BLaER1 treated with 17β-estradiol and CSF1 and Interleukin-3, amounts not matched to agents 10 nM and 100 nM (cell line): Measurements from ENCODE around the gene HOXD9.
A peak's percentile ranks its signal among the peaks of the same experiment; 100 is the strongest.

Experiments used
- H3K27ac ChIP-seq, 11 experiments: shearing (Covaris generic); formaldehyde crosslinking; 2 replicates each; pipeline ENCODE4 v1.8.1; 2022
- H3K27me3 ChIP-seq, 11 experiments: shearing (Covaris generic); formaldehyde crosslinking; 2 replicates each; pipeline ENCODE4 v1.8.1; 2022
- H3K36me3 ChIP-seq, 11 experiments: shearing (Covaris generic); formaldehyde crosslinking; 2 replicates each; pipeline ENCODE4 v1.8.1; 2022
- H3K4me1 ChIP-seq, 10 experiments: shearing (Covaris generic); formaldehyde crosslinking; 2 replicates each; pipeline ENCODE4 v1.8.1; 2022
- H3K4me2 ChIP-seq, 11 experiments: shearing (Covaris generic); formaldehyde crosslinking; 2 replicates each; pipeline ENCODE4 v1.8.1; 2022
- H3K4me3 ChIP-seq, 10 experiments: shearing (Covaris generic); formaldehyde crosslinking; 2 replicates each; pipeline ENCODE4 v1.8.1; 2022
- H3K9ac ChIP-seq, 11 experiments: shearing (Covaris generic); formaldehyde crosslinking; 2 replicates each; pipeline ENCODE4 v1.8.1; 2022
- H3K9me3 ChIP-seq, 11 experiments: shearing (Covaris generic); formaldehyde crosslinking; replicated peaks in 1 of 11; 2 replicates each; pipeline ENCODE4 v1.8.1; 2022
- H4K20me1 ChIP-seq, 11 experiments: shearing (Covaris generic); formaldehyde crosslinking; 2 replicates each; pipeline ENCODE4 v1.8.1; 2022
- Cebpa-rat ChIP-seq, 11 experiments: shearing (Covaris generic); IDR thresholded peaks; 2 replicates each; pipeline ENCODE4 v1.8.1; 2022

The HOXD9 gene

DNA sequence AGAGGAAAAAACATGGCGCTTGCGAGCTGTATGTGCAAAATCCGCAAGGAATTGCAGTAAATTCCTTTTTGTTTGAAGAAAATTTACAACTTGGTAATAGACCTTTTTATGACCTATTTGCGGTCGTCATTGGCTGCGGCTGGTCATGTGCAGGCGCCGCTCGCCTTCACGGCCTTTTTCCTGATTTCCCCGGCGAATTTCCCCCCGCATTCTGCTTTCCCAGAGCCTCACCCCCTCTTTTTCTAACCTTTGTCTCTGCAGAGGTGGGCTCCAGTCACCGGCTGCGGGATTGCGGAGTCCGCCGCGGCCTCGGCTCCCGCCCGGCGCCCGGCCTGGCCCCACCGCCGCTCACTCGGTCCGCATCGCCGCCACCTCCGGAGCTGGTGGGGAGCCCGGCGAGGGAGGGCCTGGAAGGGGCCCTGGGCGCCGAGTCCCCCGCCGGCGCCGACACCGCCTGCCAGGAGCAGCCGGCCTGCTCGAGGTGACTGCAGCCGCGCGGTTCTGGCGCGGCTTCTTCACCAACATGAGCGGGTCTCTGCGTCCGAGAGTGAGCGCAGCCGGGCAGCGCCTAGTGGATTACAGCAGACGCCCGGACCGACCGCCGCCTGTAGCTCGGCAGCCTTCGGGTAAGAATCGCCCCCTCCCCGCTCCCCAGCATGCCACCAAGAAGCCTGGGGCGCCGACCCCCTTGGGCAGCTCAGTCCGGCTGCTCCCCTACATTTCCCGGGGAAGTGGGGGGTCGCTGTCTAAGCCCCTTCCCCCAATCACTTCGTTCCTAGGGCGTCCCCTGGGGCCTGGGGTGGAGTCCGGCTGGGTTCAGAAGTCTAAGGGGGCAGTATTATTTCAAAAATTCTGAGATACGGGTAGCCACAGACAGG lies 14.1 kb downstream of the HOXD9 start:
- peaks cover 0 to 17% (median 6%) of the 10 kb centered on the region in 11 experiments; a peak in 4 of 22 replicates for H4K20me1 ChIP-seq
- H3K36me3 ChIP-seq: no peaks in the 10 kb centered on the region
- no peak for TF ChIP-seq Cebpa-rat (IDR thresholded peaks at IDR 0.05)
- peak overlapping the region; percentile 21 to 61 (median 51); a peak in 20 of 22 replicates for H3K4me2 ChIP-seq
- no peak overlapping the region for H3K4me3 ChIP-seq
- peaks cover 10 to 39% (median 25%) of the 10 kb centered on the region in 11 experiments; a peak in 20 of 22 replicates for H3K9me3 ChIP-seq
- no peak overlapping the region for H3K9ac ChIP-seq
- H3K4me1 ChIP-seq: peaks cover 6 to 16% (median 13%) of the 10 kb centered on the region in 10 experiments; a peak in 17 of 20 replicates
- peaks cover 91 to 99% (median 94%) of the 10 kb centered on the region in 11 experiments for H3K27me3 ChIP-seq
- no peak overlapping the region for H3K27ac ChIP-seq

DNA sequence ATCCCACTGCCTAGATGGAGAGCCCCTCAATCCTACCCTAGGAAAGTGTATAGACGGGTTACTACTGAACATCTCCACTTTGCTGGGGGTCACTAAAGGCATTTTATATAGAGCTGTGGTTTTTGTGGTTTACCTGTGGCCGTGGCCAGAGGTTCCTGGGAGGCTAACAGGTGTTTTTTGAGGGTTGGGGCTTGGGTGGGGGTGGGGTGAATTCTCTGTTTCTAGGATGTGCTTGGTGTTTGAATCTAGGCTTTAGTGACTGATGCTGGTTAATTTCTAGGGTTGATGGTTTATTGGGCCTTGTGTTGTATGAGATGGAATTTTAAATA lies 14.7 kb downstream of the HOXD9 start:
- H3K27ac ChIP-seq: no peak overlapping the region
- H3K27me3 ChIP-seq: peaks cover 85 to 95% (median 88%) of the 10 kb centered on the region in 11 experiments
- peaks cover 6 to 16% (median 13%) of the 10 kb centered on the region in 10 experiments; a peak in 17 of 20 replicates for H3K4me1 ChIP-seq
- H3K9ac ChIP-seq: no peak overlapping the region
- peaks cover 0 to 14% (median 6%) of the 10 kb centered on the region in 11 experiments; a peak in 4 of 22 replicates for H4K20me1 ChIP-seq
- no peak overlapping the region for H3K4me3 ChIP-seq
- peaks cover 10 to 39% (median 25%) of the 10 kb centered on the region in 11 experiments; a peak in 20 of 22 replicates for H3K9me3 ChIP-seq
- H3K4me2 ChIP-seq: no peak overlapping the region
- no peaks in the 10 kb centered on the region for H3K36me3 ChIP-seq
- no peak for TF ChIP-seq Cebpa-rat (IDR thresholded peaks at IDR 0.05)

DNA sequence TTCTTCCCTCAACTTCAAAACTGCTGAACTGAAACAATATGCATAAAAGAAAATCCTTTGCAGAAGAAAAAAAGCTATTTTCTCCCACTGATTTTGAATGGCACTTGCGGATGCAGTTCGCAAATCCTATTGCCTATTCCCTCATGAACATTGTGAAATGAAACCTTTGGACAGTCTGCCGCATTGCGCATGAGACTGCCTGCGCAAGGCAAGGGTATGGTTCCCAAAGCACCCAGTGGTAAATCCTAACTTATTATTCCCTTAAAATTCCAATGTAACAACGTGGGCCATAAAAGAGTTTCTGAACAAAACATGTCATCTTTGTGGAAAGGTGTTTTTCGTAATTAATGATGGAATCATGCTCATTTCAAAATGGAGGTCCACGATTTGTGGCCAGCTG lies 15.4 kb downstream of the HOXD9 start:
- no peak overlapping the region for H3K9ac ChIP-seq
- peaks cover 78 to 93% (median 82%) of the 10 kb centered on the region in 11 experiments for H3K27me3 ChIP-seq
- no peak overlapping the region for H3K4me3 ChIP-seq
- H4K20me1 ChIP-seq: peaks cover 0 to 10% (median 0%) of the 10 kb centered on the region in 11 experiments; a peak in 4 of 22 replicates
- peaks cover 10 to 39% (median 25%) of the 10 kb centered on the region in 11 experiments; a peak in 20 of 22 replicates for H3K9me3 ChIP-seq
- peaks cover 6 to 16% (median 13%) of the 10 kb centered on the region in 10 experiments; a peak in 17 of 20 replicates for H3K4me1 ChIP-seq
- no peak overlapping the region for H3K4me2 ChIP-seq
- no peak for TF ChIP-seq Cebpa-rat (IDR thresholded peaks at IDR 0.05)
- H3K36me3 ChIP-seq: no peaks in the 10 kb centered on the region
- H3K27ac ChIP-seq: no peak overlapping the region

DNA sequence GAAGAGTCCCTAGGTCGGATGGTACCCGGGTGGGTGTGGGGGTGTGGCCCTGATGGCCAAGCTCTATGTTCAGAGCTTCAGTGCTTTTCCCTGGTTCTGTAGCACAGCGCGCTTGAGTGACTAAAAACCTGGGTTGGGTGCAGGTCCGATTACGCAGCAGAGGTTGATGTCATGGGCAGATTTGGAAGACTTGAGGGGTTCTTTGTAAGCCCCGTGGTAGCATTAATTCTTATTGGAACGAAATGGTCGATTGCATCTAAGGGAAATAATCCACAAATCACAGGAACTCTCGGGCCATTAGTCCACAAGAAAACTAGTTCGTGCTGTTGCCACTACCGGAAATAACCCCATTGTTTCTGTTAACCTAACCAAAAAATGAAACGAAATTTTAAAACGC lies 16.0 kb downstream of the HOXD9 start:
- Histone ChIP-seq H3K4me3 (no peak overlapping the region), H4K20me1 (peaks cover 0 to 10% (median 0%) of the 10 kb centered on the region in 11 experiments; a peak in 3 of 22 replicates), H3K4me1 (peaks cover 6 to 16% (median 13%) of the 10 kb centered on the region in 10 experiments; a peak in 17 of 20 replicates), H3K36me3 (no peaks in the 10 kb centered on the region), H3K27ac (no peak overlapping the region), H3K4me2 (no peak overlapping the region), H3K9me3 (peaks cover 10 to 39% (median 25%) of the 10 kb centered on the region in 11 experiments; a peak in 20 of 22 replicates), H3K27me3 (peaks cover 72 to 93% (median 76%) of the 10 kb centered on the region in 11 experiments), H3K9ac (no peak overlapping the region)
- no peak for TF ChIP-seq Cebpa-rat (IDR thresholded peaks at IDR 0.05)

DNA sequence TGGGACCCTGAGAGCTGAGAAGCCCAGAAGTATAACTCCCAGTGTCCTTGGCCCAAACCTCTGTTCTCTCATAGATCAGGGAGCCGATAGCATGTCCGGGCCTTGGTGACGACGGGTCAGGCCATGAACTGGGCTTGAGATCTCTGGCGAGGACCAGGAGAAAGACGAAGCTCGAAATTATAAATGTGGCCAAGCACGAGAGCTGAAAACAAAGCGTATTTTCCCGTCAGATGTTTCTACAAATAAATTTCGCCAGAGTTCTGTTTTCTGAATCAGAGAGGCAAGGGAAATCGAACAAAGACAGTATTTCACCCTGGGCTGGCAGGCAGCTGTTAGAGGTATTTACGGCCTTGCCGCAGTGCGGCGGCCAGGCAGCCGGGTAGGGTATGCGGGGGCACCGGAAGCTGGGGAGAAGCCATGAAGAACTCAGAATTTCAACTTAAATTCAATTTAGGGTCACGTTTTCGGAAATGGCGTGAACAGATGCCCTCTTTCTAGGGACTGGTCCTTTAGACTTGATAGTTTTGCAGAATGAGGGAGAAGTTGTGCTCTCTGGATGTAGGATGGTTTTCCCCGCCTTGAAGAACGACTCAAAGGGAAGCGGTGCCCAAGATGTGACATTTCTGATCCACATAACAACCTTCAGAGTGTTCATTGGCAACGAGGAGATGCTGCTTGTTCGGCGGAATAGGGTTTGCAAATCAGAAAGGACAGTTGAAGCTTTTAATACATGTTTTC lies 16.6 kb downstream of the HOXD9 start:
- no peak overlapping the region for H3K4me3 ChIP-seq
- H3K36me3 ChIP-seq: no peaks in the 10 kb centered on the region
- H3K9me3 ChIP-seq: peaks cover 10 to 39% (median 25%) of the 10 kb centered on the region in 11 experiments; a peak in 20 of 22 replicates
- H3K4me2 ChIP-seq: no peak overlapping the region
- TF ChIP-seq Cebpa-rat (IDR thresholded peaks at IDR 0.05): no peak
- peaks cover 6 to 16% (median 13%) of the 10 kb centered on the region in 10 experiments; a peak in 17 of 20 replicates for H3K4me1 ChIP-seq
- peaks cover 0 to 5% (median 0%) of the 10 kb centered on the region in 11 experiments; a peak in 3 of 22 replicates for H4K20me1 ChIP-seq
- no peak overlapping the region for H3K9ac ChIP-seq
- H3K27ac ChIP-seq: no peak overlapping the region
- peaks cover 67 to 91% (median 70%) of the 10 kb centered on the region in 11 experiments for H3K27me3 ChIP-seq

DNA sequence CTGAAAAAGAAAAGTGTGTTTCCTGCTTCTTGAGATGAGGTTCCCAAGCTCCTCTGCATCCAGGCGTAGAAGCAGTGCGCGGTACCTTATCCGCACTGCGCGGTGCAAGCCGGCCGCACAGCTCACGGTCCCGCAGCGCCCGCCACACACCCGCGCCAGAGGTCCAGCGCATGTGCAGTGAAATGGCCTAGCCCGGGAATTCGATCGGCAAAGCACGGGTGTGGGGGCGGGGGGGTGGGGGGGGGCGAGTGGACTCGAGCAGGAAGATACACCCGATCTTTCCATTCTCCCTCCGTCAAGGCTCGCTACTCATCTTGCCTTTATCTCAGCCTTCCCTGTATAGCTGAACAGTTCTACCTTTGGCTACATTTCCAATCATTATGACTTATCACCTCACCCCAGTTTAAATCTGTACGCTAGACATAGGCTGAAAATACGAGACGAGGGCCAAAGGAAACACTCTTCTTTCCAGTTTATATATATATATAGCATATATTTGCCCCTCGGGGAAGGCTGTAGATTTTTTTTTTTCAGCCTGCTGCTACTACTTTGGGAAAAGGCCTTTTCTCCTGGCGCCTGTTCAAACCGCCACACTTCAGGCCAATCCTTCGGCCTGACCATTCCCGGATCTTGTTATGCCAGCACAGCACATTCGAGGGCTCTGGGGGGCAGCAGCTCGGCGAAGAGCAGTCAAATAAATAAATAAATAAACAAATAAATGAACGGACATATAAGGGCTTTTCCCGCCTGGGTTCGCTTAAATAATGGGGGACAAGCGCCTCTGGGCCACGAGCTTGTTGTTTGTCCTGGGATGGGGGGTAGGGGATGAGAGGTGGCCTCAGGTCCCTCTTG lies 17.4 kb downstream of the HOXD9 start:
- TF ChIP-seq Cebpa-rat (IDR thresholded peaks at IDR 0.05): no peak
- H3K4me1 ChIP-seq: peaks cover 6 to 16% (median 13%) of the 10 kb centered on the region in 10 experiments; a peak in 17 of 20 replicates
- peaks cover 10 to 39% (median 25%) of the 10 kb centered on the region in 11 experiments; a peak in 20 of 22 replicates for H3K9me3 ChIP-seq
- no peak overlapping the region for H3K9ac ChIP-seq
- peaks cover 59 to 86% (median 62%) of the 10 kb centered on the region in 11 experiments for H3K27me3 ChIP-seq
- no peaks in the 10 kb centered on the region for H3K36me3 ChIP-seq
- no peak overlapping the region for H3K27ac ChIP-seq
- H3K4me2 ChIP-seq: peak overlapping the region in 6 of 11 experiments; percentile 33 to 60 (median 39); a peak in 7 of 22 replicates
- H3K4me3 ChIP-seq: peak overlapping the region in 1 of 10 experiments; percentile 40; a peak in 1 of 20 replicates
- no peaks in the 10 kb centered on the region; a peak in 1 of 22 replicates for H4K20me1 ChIP-seq

DNA sequence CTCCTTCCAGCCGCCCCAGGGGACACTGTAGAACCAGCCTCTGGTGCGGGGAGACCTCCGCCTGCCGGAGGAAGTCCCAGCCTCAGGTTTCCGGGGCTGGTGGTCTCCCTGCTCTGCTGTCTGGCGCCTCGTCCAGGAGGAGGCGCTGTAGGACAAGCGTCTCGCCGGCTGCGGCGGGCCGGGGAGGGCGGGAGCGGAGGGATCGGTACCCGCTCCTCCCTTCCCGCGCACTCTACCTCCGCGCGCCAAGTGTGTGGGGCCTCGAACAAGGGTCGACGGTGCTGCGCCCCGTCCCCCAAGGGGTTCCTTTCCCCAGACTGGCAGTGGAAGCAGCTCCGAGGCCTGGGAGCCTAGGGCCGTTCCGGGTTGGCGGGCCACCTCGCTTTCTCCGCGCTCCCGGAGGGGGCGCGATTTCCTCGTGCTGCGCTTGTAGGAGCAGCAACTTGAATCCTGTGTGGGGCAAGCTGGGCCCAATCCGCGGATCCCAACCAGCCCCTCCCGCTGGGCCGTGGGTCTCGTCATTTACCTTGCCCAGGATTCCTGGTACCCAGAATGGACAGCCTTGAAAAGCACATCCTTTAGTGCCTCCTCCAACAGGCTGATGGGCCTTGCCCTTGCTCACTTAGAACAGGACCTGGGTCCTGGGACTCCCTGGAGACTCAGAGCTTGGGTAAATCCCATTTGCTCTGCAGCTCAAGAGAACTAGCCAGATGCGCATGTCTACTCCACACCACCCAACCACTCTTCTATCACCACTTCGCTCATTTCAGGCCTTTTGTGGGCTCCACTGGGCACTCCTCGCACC lies 18.2 kb downstream of the HOXD9 start:
- Histone ChIP-seq H3K9ac (no peak overlapping the region), H3K27ac (no peak overlapping the region), H3K36me3 (no peaks in the 10 kb centered on the region), H3K9me3 (peaks cover 10 to 39% (median 25%) of the 10 kb centered on the region in 11 experiments; a peak in 20 of 22 replicates), H3K4me1 (peaks cover 6 to 12% (median 11%) of the 10 kb centered on the region in 10 experiments; a peak in 17 of 20 replicates), H3K4me2 (peak overlapping the region in 8 of 11 experiments; percentile 18 to 60 (median 35); a peak in 11 of 22 replicates), H3K4me3 (peak overlapping the region in 2 of 10 experiments; percentile 36 to 40; a peak in 3 of 20 replicates), H3K27me3 (peaks cover 50 to 86% (median 62%) of the 10 kb centered on the region in 11 experiments), H4K20me1 (no peaks in the 10 kb centered on the region)
- no peak for TF ChIP-seq Cebpa-rat (IDR thresholded peaks at IDR 0.05)
